Activated CD8-positive, alpha-beta memory T cell treated with anti-CD3 and anti-CD28 coated beads, Interleukin-2, amount 50 U/mL, for 4 hours (primary cell): ENCODE data around the gene CREB5.

Experiments used
- DNase-seq: peaks from one replicate; pipeline ENCODE4 v3.0.0-alpha.2; 2020

CREB5 gene

GRCh38 chr7:28554802-28555471 is 142.6 kb downstream of the CREB5 start:
- DNase-seq: no peak

- DNase-seq: no peak
These were observed 143.7 kb downstream of the CREB5 start for GRCh38 chr7:28556025-28556424.

- DNase-seq: no peak
These were observed 144.4 kb downstream of the CREB5 start for GRCh38 chr7:28556671-28557070.

- DNase-seq: no peak
These were observed 145.9 kb downstream of the CREB5 start for GRCh38 chr7:28558236-28558635.

GRCh38 chr7:28560767-28561166 is 148.4 kb downstream of the CREB5 start:
- no peak for DNase-seq

GRCh38 chr7:28564033-28564432 is 151.7 kb downstream of the CREB5 start:
- DNase-seq: no peak

- DNase-seq: no peak
These were observed 152.5 kb downstream of the CREB5 start for GRCh38 chr7:28564755-28565374.

- DNase-seq: no peak
These were observed 153.7 kb downstream of the CREB5 start for GRCh38 chr7:28565980-28566379.

- DNase-seq: no peak
These were observed 158.0 kb downstream of the CREB5 start for GRCh38 chr7:28570113-28570969.

- no peak for DNase-seq
These were observed 158.6 kb downstream of the CREB5 start for GRCh38 chr7:28570970-28571288.

- DNase-seq: no peak
These were observed 159.1 kb downstream of the CREB5 start for GRCh38 chr7:28571405-28571804.

- no peak for DNase-seq
These were observed 160.2 kb downstream of the CREB5 start for GRCh38 chr7:28572321-28573058.

GRCh38 chr7:28573059-28573553 is 160.8 kb downstream of the CREB5 start:
- no peak for DNase-seq

GRCh38 chr7:28573651-28574301 is 161.5 kb downstream of the CREB5 start:
- DNase-seq: no peak

GRCh38 chr7:28575241-28575643 is 162.9 kb downstream of the CREB5 start:
- DNase-seq: no peak

- DNase-seq: no peak
These were observed 164.3 kb downstream of the CREB5 start for GRCh38 chr7:28576656-28577055.

GRCh38 chr7:28579571-28579970 is 167.3 kb downstream of the CREB5 start:
- DNase-seq: no peak

GRCh38 chr7:28580665-28581064 is 168.3 kb downstream of the CREB5 start:
- no peak for DNase-seq

- DNase-seq: no peak
These were observed 169.0 kb downstream of the CREB5 start for GRCh38 chr7:28581351-28581750.

GRCh38 chr7:28582226-28582625 is 169.9 kb downstream of the CREB5 start:
- no peak for DNase-seq

- DNase-seq: no peak
These were observed 171.9 kb downstream of the CREB5 start for GRCh38 chr7:28584235-28584634.

GRCh38 chr7:28586736-28587135 is 174.4 kb downstream of the CREB5 start:
- DNase-seq: no peak

GRCh38 chr7:28587211-28587610 is 174.9 kb downstream of the CREB5 start:
- no peak for DNase-seq
